ENCODE results near the gene AP4B1.

AP4B1 gene

GRCh38 chr1:113929750-113930498 is 25.3 kb upstream of the AP4B1 start:
- DNase-seq: no peak

DNA sequence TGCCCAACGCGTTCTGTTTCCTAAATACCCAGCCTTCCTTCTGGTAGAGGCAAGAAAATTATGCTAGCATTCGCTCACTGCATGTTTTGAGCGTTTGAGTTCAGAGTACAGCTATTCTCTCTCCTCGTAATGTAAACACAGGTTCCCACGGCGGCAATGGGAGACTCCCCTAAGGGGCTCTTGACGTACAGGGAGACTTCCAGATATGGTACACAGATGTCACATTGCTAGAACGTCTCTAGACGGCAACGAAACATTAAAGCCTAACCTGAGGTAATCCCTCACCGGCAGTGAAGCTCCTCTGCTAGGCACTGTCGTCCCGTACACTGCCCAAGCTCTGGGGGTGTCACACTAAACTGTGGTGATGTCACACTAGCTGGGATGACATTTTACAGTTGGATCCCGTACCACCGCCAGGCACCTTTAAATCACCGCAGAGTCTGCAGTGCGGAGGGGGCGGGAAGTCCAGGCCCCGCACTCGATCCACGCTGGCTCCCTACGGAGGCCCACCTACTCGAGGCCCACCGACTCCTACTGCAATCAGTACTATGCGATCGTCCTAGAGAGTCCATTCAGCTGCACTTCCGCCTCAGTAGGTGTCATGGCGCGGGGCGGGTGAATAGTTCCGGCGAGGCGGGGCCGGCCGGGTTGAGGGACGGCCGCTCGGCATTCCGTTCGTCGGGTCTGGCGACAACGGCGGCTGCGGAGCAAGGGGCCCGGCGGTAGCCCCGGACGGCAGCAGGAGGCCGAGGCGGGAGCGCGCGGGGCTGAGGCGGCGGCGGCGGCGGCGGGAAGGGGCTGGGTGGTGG is 24.5 kb upstream of the AP4B1 start, which contains the start of gene HIPK1:
Gene HIPK1 (plus strand): TSS at position 384 of the 809 bp plus-strand sequence.
- DNase-seq: peak; percentile 86

DNA sequence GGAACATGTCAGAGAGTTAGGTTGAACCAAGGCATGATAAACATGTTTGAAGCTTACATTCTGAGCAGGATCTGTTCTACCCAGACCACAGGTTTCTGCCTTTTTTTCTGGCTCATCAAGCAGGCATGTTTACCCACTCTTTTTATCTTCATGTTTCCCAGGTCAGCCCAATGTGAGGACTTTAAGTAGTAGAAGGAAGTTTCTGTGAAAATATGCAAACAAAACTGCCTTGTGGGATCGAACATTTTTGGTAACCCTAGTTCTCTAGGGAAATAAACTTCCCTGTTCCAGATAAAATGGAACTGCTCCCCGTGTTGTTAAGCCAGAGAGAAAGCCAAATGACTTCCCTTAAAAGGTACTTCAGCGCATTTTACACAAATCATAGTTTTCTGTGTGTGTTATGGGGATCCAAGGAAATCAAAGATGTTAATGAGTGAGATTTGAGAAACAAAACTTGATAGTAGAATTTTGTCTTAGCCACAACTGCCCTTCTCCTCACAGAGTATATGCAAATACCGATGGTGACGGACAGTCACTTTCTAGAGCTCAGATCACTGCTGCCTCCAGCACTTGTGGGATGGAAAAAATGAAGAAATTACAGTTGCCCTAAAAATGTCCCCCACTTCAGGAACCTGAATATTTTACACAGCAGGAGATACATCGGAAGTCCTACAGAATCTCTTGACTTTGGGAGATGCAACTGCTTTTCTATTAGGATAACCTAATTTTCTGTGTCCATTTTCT is 23.8 kb upstream of the AP4B1 start:
- DNase-seq: no peak

DNA sequence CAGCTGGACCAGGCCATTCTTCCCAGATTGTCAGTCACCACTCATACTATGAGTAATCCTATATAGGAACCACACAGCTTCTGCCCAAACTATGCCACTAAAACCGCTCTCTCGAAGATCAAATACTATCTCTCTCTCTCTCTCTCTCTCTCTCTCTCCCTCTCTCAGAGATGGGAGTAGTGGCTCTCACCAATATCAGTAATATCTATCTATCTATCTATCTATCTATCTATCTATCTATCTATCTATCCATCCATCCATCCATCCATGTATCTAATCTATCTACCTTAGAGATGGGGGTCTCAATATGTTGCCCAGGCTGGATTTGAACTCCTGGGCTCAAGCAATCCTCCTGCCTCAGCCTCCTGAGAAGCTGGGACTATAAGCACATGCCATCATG is 19.9 kb upstream of the AP4B1 start:
- DNase-seq: no peak

- no peak for DNase-seq
These were observed 18.4 kb upstream of the AP4B1 start for GRCh38 chr1:113922957-113923356.

DNA sequence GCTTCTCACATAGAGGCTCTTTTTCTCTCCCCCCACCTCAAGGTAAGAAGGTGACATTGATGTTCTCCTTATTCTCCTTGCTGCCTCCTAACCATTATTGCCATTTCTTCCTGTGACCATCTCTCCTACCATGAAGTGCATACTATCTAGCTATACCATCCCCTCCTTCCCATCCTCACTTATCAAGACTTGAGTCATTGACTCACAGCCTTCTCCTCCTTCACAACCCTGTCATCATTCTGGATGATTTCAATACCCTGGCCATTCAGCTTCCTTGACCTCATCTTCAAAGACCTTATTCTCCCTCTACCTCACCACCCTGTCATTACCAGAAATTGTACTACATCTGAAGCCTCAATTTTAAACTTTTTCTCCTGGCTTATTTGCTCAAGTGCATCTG is 13.6 kb upstream of the AP4B1 start:
- DNase-seq: no peak

DNA sequence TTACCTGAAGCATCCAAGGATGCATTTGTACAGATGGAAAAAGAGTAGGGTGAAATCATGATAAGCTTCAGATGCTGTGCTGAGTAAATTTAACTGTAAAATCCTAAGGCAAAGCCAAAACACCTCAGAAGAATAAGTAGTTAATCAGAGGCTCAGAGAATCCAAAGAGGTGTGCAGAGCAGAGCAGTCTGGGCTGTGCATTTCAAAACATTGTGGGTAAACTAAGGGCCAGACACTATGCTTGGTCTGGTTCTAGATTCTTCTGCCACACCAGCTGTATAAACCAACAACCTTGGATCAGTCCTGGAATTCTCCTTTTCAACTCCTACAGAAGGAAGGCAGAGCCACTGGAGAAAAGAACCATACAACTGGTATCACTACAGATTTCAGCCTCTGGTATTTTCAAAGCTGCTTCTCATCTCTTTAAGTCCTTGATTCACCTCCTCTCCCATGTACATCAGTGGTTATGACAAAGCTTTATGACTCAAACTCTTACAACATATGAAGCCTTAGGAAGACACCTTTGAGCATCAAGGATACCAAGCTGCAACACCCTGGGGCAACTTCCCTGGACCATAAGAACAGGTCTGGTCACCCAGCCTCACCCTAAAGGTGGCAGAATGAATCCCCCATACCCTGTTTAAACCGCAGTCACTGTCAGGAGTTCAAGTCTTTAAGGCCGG is 12.9 kb upstream of the AP4B1 start:
- peak; percentile 60 for DNase-seq

DNA sequence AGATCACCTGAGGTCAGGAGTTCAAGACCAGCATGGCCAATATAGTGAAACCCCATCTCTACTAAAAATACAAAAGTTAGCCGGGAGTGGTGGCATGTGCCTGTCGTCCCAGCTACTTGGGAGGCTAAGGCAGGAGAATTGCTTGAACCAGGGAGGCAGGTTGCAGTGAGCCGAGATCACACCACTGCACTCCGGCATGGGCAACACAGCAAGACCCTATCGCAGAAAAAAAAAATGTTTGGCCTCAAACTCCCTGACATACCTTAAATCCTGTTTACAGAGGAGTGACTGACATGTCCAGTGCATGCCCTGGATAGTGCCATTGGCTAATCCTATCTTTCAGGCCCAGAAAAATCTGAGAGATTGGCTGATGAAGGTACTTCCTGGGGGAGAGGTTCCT is 12.4 kb upstream of the AP4B1 start:
- DNase-seq: no peak

DNA sequence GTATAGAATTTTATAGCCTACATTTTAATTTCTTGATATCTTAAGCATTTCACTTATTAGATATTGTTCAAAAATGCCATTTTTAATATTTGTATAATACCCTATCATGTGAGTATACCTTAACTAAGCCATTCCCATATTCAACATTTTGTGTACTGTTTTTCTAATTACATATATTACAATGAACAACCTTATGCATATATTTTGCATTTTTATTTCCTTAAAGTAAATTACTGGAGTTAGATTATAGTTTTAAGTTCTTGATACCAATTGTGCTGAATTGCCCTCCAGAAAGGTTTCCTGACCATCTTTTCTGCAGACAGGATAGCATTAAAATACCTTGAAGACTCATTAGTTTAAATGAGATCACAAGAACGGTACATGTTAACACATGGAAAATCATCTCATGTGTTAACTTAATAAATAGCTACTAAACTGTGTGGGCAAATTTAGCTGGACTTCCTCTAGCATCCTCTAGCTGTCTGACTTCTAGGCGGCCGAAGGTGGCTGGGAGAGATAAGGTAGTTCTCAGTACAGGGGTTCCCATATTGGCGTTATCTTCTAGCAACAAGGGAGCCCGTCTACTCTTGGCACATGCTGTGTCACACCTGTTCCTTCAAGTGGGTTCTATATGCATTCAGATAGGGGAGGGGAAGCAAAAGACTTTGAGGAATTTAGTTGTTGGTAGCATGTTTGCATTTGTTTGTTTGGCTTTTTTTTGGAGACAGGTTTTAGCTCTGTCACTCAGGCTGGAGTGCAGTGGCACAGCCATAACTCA is 9.5 kb upstream of the AP4B1 start:
- no peak for DNase-seq

- no peak for DNase-seq
These were observed 8.7 kb upstream of the AP4B1 start for GRCh38 chr1:113913312-113913668.

DNA sequence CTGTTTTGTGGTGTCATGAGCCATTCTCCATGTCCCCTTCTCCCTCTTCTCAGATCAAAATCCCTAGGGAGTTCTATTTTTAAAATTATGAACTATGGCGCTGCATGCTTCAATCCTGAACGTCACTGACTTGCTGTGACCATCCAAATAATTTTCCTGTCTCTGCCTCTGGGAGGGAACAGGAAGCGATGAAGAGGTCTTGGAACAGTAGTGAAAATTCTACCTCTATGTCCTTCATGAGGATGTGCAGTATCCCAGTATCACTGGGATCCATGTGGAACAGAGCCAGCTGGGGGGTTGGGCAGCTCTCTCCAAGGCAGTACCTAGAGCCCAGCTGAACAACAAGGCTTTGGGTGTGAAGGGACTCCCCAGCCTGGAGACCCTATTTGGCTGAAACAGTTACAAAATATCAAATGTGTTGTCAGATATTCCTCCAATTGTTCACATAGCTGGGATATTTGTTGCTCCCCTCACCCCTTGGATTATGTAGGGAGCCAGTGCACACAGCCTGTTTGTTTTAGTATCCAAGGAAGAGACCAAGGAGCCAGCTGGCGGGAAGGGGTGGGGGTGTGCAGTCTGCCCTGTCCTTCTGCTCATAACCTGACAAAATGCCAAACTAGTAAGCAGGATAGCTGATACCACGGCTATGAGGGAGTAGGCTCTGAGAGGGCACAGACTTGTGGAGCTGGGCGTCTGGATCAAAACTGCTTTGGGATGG is 8.2 kb upstream of the AP4B1 start:
- DNase-seq: peak; percentile 83

DNA sequence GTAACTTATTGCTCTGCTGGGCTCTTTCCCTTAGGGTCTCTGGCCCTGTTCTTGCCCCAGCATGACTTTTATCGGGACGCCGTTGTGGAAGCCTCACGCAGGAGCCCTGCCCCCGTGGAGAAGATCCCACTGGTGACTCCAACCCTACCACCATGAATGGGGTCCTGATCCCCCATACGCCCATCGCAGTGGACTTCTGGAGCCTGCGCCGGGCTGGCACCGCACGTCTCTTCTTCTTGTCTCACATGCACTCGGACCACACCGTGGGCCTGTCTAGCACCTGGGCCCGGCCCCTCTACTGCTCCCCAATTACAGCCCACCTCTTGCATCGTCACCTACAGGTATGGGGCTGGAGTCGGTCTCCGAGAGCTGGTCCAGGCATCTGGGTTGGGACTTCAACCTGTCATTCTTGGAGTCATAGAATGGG is 849 bp upstream of the AP4B1 start:
- DNase-seq: no peak

DNA sequence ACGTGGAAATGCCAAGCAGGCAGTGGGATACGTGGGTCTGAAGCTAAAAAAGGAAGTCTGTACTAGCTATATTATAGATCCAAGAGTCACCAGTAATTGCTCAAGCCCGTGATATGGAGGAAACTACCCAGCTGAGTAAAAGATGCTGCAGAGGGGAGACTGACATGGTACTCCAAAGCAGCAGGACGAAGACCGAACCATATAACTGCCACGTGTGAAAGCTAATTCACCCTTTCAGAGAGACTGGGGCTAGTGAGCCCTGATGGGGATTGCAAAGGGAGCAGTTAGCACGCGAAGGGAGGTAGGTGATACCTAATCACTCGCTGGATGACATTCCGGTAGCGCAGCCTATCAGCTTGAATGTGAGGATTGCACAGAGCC is 316 bp downstream of the AP4B1 start:
- DNase-seq: no peak

- no peak for DNase-seq
These were observed 902 bp downstream of the AP4B1 start for GRCh38 chr1:113903501-113904292.

GRCh38 chr1:113901191-113901590 is 3.4 kb downstream of the AP4B1 start:
- DNase-seq: no peak

GRCh38 chr1:113899111-113899510 is 5.5 kb downstream of the AP4B1 start:
- DNase-seq: no peak

DNA sequence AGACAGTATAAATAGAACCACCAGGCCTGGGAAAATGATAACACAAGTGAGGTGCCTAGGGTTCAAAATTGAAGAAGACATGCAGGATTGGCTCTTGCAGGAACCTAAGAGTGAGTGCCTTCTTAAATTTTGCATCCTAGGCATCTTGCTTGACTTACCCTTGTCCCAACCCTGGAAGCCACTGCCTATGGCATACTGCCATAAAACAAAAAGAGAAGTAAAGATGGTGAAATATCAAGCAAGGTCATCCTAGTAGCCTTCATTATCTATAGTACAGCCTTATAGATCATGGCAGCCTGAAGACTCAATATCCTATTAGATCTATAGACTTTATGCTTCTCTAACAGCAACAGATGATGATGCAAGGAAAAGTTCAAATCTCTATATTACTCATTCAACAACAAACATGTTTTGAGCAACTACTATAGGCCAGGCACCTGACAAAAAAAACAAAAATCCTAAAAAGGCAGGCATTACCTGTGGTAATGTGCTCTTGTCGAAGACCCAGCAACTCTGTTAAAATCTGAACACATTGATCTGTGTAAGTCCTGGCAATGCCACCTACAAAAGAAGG is 6.3 kb downstream of the AP4B1 start:
- no peak for DNase-seq

DNA sequence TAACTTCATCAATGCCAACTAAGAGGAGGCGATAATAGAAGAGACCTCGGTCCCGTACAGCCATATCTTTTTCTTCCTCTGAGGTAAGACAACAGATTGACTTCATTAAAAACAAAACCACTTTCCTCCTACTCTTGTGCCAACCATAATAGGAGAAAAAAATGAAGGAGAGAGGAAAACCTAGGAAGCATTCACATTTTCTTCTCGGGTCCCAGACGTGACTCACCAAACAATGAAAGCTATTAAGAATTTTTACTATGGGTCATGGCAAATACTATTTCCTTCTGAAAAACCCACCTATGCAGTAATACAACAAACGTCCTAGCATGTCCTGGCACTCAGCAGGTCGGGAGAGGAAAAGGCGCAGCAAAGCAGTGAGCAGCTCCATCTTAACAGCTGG is 8.6 kb downstream of the AP4B1 start:
- no peak for DNase-seq

- no peak for DNase-seq
These were observed 9.5 kb downstream of the AP4B1 start for GRCh38 chr1:113895098-113895497.

- DNase-seq: no peak
These were observed 11.3 kb downstream of the AP4B1 start for GRCh38 chr1:113893267-113893666.
